Liver (tissue), 3 donors: ENCODE results near the gene SETBP1.

Source experiments
- FOXA1 ChIP-seq: IDR thresholded peaks from 2 replicates; pipeline ENCODE4 v1.6.1; 2016; ENCODE audit warnings: antibody characterized with exemption
- HNF4G ChIP-seq: IDR thresholded peaks from 2 replicates; pipeline ENCODE4 v1.6.1; 2016; ENCODE audit warnings: antibody characterized with exemption
- RAD21 ChIP-seq, 2 donors: IDR thresholded peaks; 2 replicates each; pipeline ENCODE4 v1.6.1; 2016; ENCODE audit warnings: antibody characterized with exemption in 2 of 2, mild to moderate bottlenecking in 2 of 2
- REST ChIP-seq: IDR thresholded peaks from 2 replicates; pipeline ENCODE4 v1.6.1; 2016; ENCODE audit warnings: antibody characterized with exemption, mild to moderate bottlenecking
- RXRA ChIP-seq, 2 donors: IDR thresholded peaks; 2 replicates each; pipeline ENCODE4 v1.6.1; 2017 to 2018; ENCODE audit warnings: antibody characterized with exemption in 2 of 2, mild to moderate bottlenecking in 1 of 2
- SP1 ChIP-seq: IDR thresholded peaks from 2 replicates; pipeline ENCODE4 v1.6.1; 2018; ENCODE audit warnings: antibody characterized with exemption, mild to moderate bottlenecking
- TAF1 ChIP-seq: conservative IDR thresholded peaks from 2 replicates; pipeline ENCODE4 v1.6.1; 2016; ENCODE audit warnings: antibody characterized with exemption, mild to moderate bottlenecking
- TF ChIP-seq, protein P1 (sequence below): fragments of 150-350 bp; IDR thresholded peaks from 2 replicates; pipeline ENCODE4 v1.5.1; 2017; ENCODE audit warnings: improper control_type of control experiment, low read depth, low read length; ENCODE audit not compliant: missing input control
- TF ChIP-seq, protein P2 (sequence below): IDR thresholded peaks from 2 replicates; pipeline ENCODE4 v1.6.1; 2016; ENCODE audit warnings: antibody characterized with exemption
- donor health status: healthy.
- donor health status: healthy.

DNA sequence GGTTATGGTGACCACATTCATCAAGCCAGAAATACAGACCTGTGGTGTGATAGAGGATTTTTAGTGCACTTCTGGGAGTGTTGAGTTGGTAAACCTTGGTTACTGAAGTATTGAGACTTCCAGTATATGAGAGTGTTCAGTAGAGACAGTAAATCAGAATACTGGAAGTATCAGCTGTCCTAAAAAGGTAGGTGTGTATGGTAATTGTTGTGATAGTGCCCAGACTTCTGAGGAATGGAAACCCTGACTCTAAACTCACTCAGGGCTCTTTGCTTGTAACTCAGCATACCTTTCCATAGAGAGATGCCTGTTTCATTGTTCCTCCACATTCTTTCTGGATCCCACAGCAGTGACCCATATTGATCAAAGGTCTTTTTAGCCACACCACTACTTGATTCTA is 217.1 kb downstream of the SETBP1 start:
- TF ChIP-seq, protein P1, sequence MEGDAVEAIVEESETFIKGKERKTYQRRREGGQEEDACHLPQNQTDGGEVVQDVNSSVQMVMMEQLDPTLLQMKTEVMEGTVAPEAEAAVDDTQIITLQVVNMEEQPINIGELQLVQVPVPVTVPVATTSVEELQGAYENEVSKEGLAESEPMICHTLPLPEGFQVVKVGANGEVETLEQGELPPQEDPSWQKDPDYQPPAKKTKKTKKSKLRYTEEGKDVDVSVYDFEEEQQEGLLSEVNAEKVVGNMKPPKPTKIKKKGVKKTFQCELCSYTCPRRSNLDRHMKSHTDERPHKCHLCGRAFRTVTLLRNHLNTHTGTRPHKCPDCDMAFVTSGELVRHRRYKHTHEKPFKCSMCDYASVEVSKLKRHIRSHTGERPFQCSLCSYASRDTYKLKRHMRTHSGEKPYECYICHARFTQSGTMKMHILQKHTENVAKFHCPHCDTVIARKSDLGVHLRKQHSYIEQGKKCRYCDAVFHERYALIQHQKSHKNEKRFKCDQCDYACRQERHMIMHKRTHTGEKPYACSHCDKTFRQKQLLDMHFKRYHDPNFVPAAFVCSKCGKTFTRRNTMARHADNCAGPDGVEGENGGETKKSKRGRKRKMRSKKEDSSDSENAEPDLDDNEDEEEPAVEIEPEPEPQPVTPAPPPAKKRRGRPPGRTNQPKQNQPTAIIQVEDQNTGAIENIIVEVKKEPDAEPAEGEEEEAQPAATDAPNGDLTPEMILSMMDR = no peak
- TF ChIP-seq FOXA1 (no peak), HNF4G (no peak), RAD21 (IDR thresholded peaks at IDR 0.05) (no peak), RXRA (IDR thresholded peaks at IDR 0.05) (no peak), SP1 (no peak), REST (no peak), TAF1 (no peak)
- TF ChIP-seq, protein P2, sequence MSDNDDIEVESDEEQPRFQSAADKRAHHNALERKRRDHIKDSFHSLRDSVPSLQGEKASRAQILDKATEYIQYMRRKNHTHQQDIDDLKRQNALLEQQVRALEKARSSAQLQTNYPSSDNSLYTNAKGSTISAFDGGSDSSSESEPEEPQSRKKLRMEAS = no peak
